Astrocyte of the cerebellum (primary cell): ENCODE measurements around the gene SOCS3.
"Not testable (repeated sequence)": the region's sequence is repeated elsewhere in the genome, so short reads cannot be mapped to it uniquely, and the experiment has no call there.

Source experiments
- DNase-seq: peaks from one replicate; pipeline ENCODE4 v3.0.0-alpha.2; 2011; ENCODE audit warnings: low read depth
- H3K4me3 ChIP-seq: 2 replicates; pipeline ENCODE4 v1.5.1; 2011; ENCODE audit warnings: mild to moderate bottlenecking, low read depth, low read length, moderate library complexity
- CTCF ChIP-seq: IDR thresholded peaks from 2 replicates; pipeline ENCODE4 v1.5.1; 2012; ENCODE audit warnings: low read length, low read depth, moderate library complexity, mild to moderate bottlenecking; ENCODE audit errors: missing control alignments
- in situ Hi-C: cut with HindIII; loops from 2 replicates; pipeline ENCODE4 v1.10.0; 2017; ENCODE audit warnings: low sequenced_read_pairs

SOCS3 gene

GRCh38 chr17:78313735-78314648 lies 45.9 kb downstream of the SOCS3 start:
- peak overlapping the region; percentile 20 for H3K4me3 ChIP-seq
- DNase-seq, result no peak
- TF ChIP-seq CTCF, result no peak
- in situ Hi-C loops, result no loop called here

- H3K4me3 ChIP-seq, in situ Hi-C loops, DNase-seq: not testable (repeated sequence)
Observed at GRCh38 chr17:78309659-78310255, 50.1 kb downstream of the SOCS3 start.

- in situ Hi-C loops, result no loop called here
- TF ChIP-seq CTCF, result no peak
- DNase-seq, result no peak
Observed at GRCh38 chr17:78307887-78308638, 51.8 kb downstream of the SOCS3 start.

GRCh38 chr17:78306913-78307312 lies 53.0 kb downstream of the SOCS3 start:
- no peak for TF ChIP-seq CTCF
- in situ Hi-C loops, result no loop called here
- no peak overlapping the region for H3K4me3 ChIP-seq
- no peak for DNase-seq

More at GRCh38 chr17:78307887-78308638, 51.8 kb downstream of the SOCS3 start:
- H3K4me3 ChIP-seq, result no peak overlapping the region
